GM18519 (cell line): ENCODE data around the gene SLC19A2.

Experiments used
- ATAC-seq: cut with Tn5 transposase; IDR thresholded peaks from one replicate; pipeline ENCODE4 v1.9.1; 2021; ENCODE audit warnings: mild to moderate bottlenecking, moderate library complexity; ENCODE audit not compliant: unreplicated experiment, low FRiP score

Gene SLC19A2

GRCh38 chr1:169414952-169415351, 70.8 kb downstream of the SLC19A2 start:
- ATAC-seq = no peak
